Thyroid gland (tissue), 4 donors: ENCODE results near the gene RBFA.

Source experiments
- CTCF ChIP-seq, 6 experiments: fragments of 200-600 bp in 3 of 6; fragments of 450-650 bp in 3 of 6; sonication (generic) in 3 of 6; IDR thresholded peaks; one replicate each; pipeline ENCODE4 v1.5.1; 2016 to 2019; ENCODE audit warnings: antibody characterized with exemption in 6 of 6, mild to moderate bottlenecking in 2 of 6, inconsistent platforms in 1 of 6, moderate library complexity in 1 of 6
- POLR2A ChIP-seq, 2 donors: fragments of 450-650 bp; IDR thresholded peaks; one replicate each; pipeline ENCODE4 v1.6.1; 2017; ENCODE audit warnings: antibody characterized with exemption in 2 of 2, mild to moderate bottlenecking in 2 of 2, moderate library complexity in 1 of 2

GRCh38 chr18:80035997-80036396, 1.8 kb downstream of the RBFA start:
- TF ChIP-seq CTCF (IDR thresholded peaks at IDR 0.05), result no peak
- no peak for TF ChIP-seq POLR2A (IDR thresholded peaks at IDR 0.05)
